Posterior cingulate gyrus (tissue), 11 donors: ENCODE results near the gene KIFC3.
A peak's percentile ranks its signal among the peaks of the same experiment; 100 is the strongest.

Source experiments
- DNase-seq, 10 donors: peaks; one replicate each; pipeline versions ENCODE4 v3.0.0 to v3.0.0-alpha.2; 2020 to 2021; ENCODE audit warnings: mixed read lengths in 3 of 10
- intact Hi-C: fragments of 100-400 bp; cut with DNase I; formaldehyde crosslinking; loops from one replicate; pipeline ENCODE4 v1.15.1; 2023

The KIFC3 gene

DNA sequence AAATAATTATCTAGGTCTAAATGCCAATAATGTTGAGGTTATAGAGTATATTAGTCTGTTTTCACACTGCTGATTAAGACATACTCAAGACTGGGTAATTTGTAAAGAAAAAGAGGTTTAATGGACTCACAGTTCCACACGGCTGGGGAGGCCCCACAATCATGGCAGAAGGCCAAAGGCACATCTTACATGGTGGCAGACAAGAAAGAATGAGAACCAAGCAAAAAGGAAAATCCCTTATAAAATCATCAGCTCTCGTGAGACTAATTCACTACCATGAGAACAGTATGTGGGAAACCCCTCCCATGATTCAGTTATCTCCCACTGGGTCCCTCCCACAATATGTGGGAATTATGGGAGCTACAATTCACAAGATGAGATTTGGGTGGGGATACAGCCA lies 69.6 kb downstream of the KIFC3 start:
- intact Hi-C loops: no loop called here
- DNase-seq: peak in 2 of 10 donors; percentile 10 to 11

DNA sequence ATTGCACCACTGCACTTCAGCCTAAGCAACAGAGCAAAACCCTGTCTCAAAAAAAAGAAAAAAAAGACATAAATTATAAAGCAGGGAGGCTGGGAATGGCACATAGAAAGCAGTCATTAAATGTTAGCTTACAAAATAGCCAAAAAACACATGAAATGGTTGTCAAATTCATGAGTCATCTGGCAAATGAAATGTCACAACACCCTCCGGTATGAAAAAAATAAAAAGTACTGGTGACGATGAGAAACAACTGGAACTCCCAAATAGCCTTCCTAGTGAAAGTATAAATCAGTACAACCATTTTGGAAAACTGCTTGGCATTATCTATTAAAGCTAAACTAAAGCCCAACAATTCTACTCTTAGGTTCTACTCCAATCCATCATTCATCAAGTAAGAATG lies 70.3 kb downstream of the KIFC3 start:
- DNase-seq: no peak
- intact Hi-C loops: no loop called here

DNA sequence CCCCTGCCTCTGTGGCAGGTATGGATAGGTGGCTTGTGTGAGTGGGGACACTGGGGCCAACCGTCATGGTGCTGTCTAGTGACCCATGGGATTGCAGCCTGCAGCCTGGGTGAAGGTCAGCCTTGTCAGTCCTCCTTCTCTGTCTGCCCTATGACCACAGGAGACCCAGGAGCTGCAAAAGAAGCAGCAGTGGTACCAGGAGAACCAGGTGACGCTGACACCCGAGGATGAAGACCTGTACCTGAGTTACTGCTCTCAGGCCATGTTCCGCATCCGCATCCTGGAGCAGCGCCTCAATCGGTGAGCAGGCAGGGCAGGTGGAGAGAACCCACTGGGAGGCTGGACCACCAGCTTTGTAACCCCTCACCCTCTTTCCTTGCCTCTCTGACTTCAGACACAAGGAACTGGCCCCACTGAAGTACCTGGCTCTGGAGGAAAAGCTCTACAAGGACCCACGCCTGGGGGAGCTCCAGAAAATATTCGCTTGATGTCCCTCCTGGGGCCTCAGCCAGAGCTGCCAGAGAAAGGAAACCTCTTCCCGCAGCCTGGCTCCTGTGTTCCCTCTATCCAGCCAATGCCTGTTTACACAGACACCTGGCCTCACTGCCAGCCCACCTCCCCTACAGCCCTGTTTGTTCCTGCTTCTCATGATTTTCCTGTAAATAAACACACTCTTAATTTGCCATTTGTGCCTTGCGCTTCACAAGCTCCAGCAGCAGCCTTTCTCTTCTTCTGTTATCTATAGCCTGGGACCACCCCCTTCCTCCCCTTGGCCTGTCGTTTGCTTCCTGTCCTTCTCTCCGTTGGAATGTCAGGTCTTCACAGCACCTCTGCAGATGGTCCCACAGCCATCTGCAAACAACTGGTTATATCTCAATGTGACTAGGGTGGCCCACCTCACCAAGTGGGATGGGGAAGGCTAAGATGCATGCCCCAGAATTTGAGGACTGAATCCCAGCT lies 71.2 kb downstream of the KIFC3 start:
- intact Hi-C loops: no loop called here
- DNase-seq: peak in 2 of 10 donors; percentile 58 to 71

DNA sequence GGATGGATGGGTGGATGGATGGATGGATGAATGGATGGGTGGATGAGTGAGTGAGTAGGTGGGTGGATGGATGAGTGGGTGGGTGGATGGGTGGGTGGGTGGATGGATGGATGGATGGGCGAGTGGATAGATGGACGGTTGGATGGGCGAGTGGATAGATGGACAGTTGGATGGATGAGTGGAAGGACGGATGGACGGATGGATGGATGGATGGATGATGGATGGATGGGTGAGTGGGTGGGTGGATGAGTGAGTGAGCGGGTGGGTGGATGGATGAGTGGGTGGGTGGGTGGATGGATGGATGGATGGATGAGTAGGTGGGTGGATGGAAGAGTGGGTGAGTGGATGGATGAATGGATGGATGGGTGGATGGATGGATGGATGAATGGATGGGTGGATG lies 72.4 kb downstream of the KIFC3 start:
- intact Hi-C loops: loop anchor here (10.0 kb wide), 1 partner anchor 65 kb away; the partner anchor contains the start of gene ADGRG3

GRCh38 chr16:57729182-57729484 lies 73.2 kb downstream of the KIFC3 start:
- intact Hi-C loops: loop anchor here (10.0 kb wide), 1 partner anchor 64 kb away; the partner anchor contains the start of gene ADGRG3
- peak in 1 of 10 donors; percentile 12 for DNase-seq

More for the DNA sequence above, 72.4 kb downstream of the KIFC3 start:
- DNase-seq: peak in 2 of 10 donors; percentile 5 to 14

DNA sequence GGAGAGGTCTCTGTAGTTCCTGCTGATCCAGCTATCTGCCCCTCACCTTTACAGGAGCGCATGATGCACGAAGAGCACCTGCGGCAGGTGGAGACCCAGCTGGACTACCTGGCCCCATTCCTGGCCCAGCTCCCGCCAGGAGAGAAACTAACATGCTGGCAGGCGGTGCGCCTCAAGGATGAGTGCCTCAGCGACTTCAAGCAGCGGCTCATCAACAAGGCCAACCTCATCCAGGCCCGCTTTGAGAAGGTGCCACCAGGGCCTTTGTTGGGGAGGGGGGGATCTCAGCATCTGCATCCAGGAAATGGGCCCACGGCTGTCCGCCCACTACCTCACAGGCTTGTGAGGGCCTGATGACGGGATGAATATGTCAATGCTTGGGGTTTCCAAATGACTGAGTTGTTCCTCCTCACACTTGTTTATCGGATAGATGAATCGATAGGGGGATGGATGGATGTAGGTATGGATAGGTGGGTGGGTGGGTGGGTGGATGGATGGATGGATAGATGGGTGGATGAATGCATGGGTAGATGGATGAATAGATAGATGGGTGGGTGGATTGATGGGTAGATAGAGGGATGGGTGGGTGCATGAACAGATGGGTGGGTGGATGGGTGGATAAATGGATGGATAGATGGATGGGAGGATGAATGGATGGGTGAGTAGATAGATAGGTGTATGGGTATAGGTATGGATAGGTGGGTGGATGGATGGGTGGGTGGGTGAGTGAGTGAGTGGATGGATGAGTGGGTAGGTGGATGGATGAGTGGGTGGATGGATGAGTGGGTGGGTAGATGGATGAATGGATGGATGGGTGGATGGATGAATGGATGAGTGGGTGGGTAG lies 73.7 kb downstream of the KIFC3 start:
- intact Hi-C loops: loop anchor here (10.0 kb wide), 1 partner anchor 64 kb away; the partner anchor contains the start of gene ADGRG3
- DNase-seq: peak in 3 of 10 donors; percentile 42 to 68 (median 62)

DNA sequence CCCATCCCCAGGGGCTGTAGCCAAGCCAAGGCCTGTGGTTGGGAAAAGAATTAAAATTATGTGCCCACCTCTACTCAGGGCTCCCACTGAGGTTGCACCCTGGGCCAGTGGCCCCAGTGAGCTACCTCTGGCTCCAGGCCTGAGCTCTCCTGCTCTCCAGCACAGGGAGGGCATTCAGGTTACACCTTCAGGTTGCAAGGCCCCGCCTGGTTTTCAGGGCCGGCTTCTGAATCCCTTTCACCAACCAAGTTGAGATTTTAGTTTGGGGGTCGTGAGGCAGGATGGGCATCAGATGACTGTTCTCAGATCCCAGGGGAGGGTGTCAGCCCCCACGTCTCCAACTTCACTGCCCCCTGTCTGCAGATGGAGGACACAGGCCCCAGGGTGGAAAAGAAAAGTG lies 74.7 kb downstream of the KIFC3 start:
- peak in 3 of 10 donors; percentile 7 to 53 (median 35) for DNase-seq
- intact Hi-C loops: loop anchor here (10.0 kb wide), 1 partner anchor 63 kb away; the partner anchor contains the start of gene ADGRG3

- peak in 1 of 10 donors; percentile 7 for DNase-seq
- intact Hi-C loops: loop anchor here (10.0 kb wide), 1 partner anchor 62 kb away; the partner anchor contains the start of gene ADGRG3
Observed at GRCh38 chr16:57726433-57726947, 75.8 kb downstream of the KIFC3 start.

- peak in 2 of 10 donors; percentile 45 to 66 for DNase-seq
- intact Hi-C loops: loop anchor here (10.0 kb wide), 1 partner anchor 61 kb away; the partner anchor contains the start of gene ADGRG3
Observed at GRCh38 chr16:57725976-57726375, 76.3 kb downstream of the KIFC3 start.

DNA sequence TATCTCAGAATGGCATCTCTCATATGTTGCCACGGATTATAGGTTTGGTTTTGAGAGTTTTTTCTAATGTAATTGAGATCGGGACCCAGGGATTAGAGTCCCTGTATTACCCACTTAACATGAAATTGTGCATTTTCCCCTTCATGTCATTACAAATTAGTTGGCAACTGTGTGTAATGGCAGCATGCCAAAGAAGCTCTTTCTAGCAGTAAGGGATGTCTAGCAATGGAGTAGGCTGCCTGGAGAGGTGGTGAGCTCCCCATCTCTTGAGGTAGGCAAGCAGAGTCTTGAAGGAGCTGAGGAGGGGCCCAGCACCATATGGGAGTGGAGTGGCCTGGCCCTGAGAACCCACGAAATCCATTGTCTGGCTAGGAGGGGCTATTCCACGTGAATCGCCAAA lies 76.7 kb downstream of the KIFC3 start:
- intact Hi-C loops: loop anchor here (10.0 kb wide), 1 partner anchor 61 kb away; the partner anchor contains the start of gene ADGRG3
- no peak for DNase-seq

GRCh38 chr16:57725151-57725550 lies 77.1 kb downstream of the KIFC3 start:
- intact Hi-C loops: loop anchor here (10.0 kb wide), 1 partner anchor 60 kb away; the partner anchor contains the start of gene ADGRG3
- peak in 2 of 10 donors; percentile 7 to 37 for DNase-seq

DNA sequence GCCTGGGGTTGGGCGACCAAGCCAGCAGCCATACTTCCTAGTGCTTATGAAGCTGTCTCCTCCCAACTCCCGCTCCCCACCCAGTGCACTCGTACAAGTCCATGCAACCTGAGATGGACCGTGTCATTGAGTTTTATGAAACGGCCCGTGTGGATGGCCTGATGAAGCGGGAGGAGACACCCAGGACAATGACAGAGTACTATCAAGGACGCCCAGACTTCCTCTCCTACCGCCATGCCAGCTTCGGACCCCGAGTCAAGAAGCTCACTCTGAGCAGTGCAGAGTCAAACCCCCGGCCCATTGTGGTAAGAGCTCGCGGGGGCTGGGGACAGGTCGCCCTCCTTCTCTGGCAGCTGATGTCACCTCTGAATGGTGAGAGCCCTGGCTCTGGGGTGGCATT lies 77.8 kb downstream of the KIFC3 start:
- peak in 2 of 10 donors; percentile 33 to 52 for DNase-seq
- intact Hi-C loops: loop anchor here (10.0 kb wide), 1 partner anchor 60 kb away; the partner anchor contains the start of gene ADGRG3

GRCh38 chr16:57723170-57723569 lies 79.1 kb downstream of the KIFC3 start:
- intact Hi-C loops: loop anchor here (10.0 kb wide), 1 partner anchor 58 kb away; the partner anchor contains the start of gene ADGRG3
- DNase-seq: peak in 2 of 10 donors; percentile 27 to 45

DNA sequence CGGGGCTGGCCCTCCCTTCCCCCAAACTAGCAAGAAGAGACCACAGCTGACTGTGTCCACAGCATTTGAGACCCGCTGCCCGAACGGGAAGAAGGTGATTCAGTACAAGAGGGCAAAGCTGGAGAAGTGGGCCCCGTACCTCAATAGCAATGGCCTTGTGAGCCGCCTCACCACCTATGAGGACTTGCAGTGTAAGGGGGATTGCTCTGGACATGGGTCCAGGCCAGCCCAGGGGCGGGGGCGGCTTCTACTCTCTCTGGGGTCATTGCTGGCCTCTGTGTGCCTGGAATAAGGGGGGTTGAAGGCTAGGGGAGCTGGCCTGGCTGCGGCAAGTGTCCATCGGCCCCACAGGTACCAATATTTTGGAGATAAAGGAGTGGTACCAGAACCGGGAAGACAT lies 79.6 kb downstream of the KIFC3 start:
- intact Hi-C loops: loop anchor here (10.0 kb wide), 1 partner anchor 58 kb away; the partner anchor contains the start of gene ADGRG3
- DNase-seq: peak in 2 of 10 donors; percentile 60 to 70

- intact Hi-C loops: loop anchor here (10.0 kb wide), 1 partner anchor 57 kb away; the partner anchor contains the start of gene ADGRG3
- DNase-seq: no peak
Observed at GRCh38 chr16:57722210-57722499, 80.1 kb downstream of the KIFC3 start.

- DNase-seq: peak in 2 of 10 donors; percentile 29 to 68
- intact Hi-C loops: loop anchor here (10.0 kb wide), 1 partner anchor 57 kb away; the partner anchor contains the start of gene ADGRG3
Observed at GRCh38 chr16:57721356-57722209, 80.7 kb downstream of the KIFC3 start.

DNA sequence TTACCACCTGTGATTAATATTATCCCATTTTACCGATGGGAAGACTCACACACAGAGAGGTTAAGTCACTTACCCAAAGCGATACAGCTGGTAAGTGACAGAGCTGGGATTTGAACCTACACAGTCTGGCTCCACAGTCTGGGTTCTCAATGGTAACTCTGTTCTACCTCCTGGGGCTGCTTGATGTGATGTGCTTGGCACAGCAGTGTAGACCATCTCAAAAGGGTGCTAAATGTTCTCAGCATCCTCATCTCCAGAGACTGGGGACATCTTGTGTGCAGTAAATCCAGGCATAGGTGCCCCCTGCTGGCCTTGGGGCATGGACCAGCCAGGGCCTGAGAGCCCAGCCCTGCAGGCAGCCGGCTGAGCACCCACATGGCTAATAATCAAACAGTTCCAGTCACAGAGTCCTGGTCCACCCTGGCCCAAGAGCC lies 82.1 kb downstream of the KIFC3 start:
- intact Hi-C loops: loop anchor here (1.0 to 10.0 kb wide), 2 partner anchors 55 to 129 kb away; partner anchors contain the start of gene ADGRG3
- DNase-seq: peak in 7 of 10 donors; percentile 44 to 92 (median 58)

DNA sequence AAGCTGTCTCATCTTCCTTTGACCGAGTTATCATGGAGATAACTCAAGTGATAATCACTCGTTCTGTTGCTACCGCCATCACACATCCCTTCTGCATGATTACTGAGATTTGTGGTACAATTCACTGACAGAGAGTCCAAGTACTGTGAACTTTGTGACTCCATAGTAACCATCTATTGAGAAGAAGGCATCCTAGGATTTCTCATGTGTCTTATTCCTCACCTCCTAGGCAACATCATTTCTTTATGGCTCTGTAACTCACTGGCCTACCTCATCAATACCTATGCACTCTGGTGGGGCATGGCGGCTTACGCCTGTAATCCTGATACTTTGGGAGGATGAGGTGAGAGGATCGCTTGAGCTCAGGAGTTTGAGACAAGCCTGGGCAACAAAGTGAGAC lies 88.2 kb downstream of the KIFC3 start:
- intact Hi-C loops: no loop called here
- peak in 1 of 10 donors; percentile 14 for DNase-seq

DNA sequence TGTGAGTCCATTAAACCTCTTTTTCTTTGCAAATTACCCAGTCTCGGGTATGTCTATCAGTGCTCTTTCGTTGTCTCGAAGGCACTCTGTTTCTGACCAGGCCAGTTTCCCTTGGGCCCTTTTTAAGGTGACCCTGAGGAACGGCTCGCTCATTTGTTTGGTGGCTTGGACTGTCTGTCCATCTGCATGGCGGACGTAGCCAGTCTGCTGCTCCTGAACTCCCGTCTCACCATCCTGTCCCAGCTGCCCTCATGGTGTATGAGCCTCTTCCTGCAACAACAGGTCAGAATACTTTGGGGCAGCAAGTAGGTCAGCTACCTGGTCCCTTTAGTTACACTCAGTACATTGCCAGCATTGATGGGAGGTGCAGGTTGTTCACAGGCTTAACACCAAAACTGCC lies 88.7 kb downstream of the KIFC3 start:
- intact Hi-C loops: no loop called here
- DNase-seq: peak in 2 of 10 donors; percentile 12 to 54
